C4-2B (cell line): ENCODE data around the gene CDH8.

Experiments
- ZFX ChIP-seq: fragments of 450-650 bp; IDR thresholded peaks from 2 replicates; pipeline ENCODE4 v1.6.1; 2017
- TF ChIP-seq, protein P1 (sequence below): fragments of 450-650 bp; conservative IDR thresholded peaks from 2 replicates; pipeline ENCODE4 v1.5.1; 2017; ENCODE audit warnings: mild to moderate bottlenecking

DNA sequence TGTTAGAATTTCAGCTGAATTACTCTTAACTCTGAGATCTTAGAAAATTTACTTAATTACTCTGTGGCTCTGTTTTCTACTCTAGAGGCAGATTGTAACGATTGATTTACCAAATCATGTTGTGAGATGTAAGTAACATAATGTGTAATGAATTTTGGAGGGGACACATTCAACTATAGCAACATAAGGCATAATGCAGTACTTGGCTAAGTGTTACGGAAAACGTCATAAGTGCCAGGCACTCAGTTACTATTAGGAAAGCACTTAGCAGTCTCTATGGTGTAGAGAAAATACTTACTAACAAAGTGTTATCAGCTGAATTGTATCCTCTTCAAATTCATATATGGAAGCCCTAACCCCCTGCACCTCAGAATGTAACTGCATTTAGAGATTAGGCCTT lies 40.6 kb upstream of the CDH8 start:
- TF ChIP-seq, protein P1, sequence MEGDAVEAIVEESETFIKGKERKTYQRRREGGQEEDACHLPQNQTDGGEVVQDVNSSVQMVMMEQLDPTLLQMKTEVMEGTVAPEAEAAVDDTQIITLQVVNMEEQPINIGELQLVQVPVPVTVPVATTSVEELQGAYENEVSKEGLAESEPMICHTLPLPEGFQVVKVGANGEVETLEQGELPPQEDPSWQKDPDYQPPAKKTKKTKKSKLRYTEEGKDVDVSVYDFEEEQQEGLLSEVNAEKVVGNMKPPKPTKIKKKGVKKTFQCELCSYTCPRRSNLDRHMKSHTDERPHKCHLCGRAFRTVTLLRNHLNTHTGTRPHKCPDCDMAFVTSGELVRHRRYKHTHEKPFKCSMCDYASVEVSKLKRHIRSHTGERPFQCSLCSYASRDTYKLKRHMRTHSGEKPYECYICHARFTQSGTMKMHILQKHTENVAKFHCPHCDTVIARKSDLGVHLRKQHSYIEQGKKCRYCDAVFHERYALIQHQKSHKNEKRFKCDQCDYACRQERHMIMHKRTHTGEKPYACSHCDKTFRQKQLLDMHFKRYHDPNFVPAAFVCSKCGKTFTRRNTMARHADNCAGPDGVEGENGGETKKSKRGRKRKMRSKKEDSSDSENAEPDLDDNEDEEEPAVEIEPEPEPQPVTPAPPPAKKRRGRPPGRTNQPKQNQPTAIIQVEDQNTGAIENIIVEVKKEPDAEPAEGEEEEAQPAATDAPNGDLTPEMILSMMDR: no peak
- TF ChIP-seq ZFX: no peak
